PC-3 (cell line): Measurements from ENCODE around the gene MRLN.

Experiments used
- CTCF ChIP-seq: fragments of 300-600 bp; sonication (generic); conservative IDR thresholded peaks from 2 replicates; pipeline ENCODE4 v1.5.1; 2017; ENCODE audit warnings: antibody characterized with exemption, low read depth, mild to moderate bottlenecking, low read length
- EZH2phosphoT487 ChIP-seq: fragments of 300-600 bp; sonication (generic); IDR thresholded peaks from 2 replicates; pipeline ENCODE4 v1.6.1; 2018; ENCODE audit warnings: mild to moderate bottlenecking, antibody characterized with exemption, low read length, borderline replicate concordance

GRCh38 chr10:59706851-59707797, 46.1 kb downstream of the MRLN start:
- TF ChIP-seq CTCF (no peak), EZH2phosphoT487 (no peak)
